Activated CD4-positive, alpha-beta memory T cell treated with anti-CD3 and anti-CD28 coated beads for 36 hours (primary cell): ENCODE data around the gene WRAP73. TPM values are rescaled to one million over a fixed set of nuclear protein-coding genes. Genes with fewer than 3 reads are reported as not detected.

Source experiments
- CTCF ChIA-PET: fragments of 350-600 bp; sonication (Branson Sonifier 250); formaldehyde crosslinking; loops from one replicate; lab custom pipeline; 2021; ENCODE audit warnings: antibody characterized with exemption, inconsistent platforms; lab: Charles Lee
- POLR2A ChIA-PET: fragments of 350-600 bp; sonication (Branson Sonifier 250); formaldehyde crosslinking; loops from one replicate; lab custom pipeline; 2021; ENCODE audit warnings: antibody characterized with exemption; lab: Charles Lee
- DNase-seq: peaks from one replicate; pipeline ENCODE4 v3.0.0-alpha.2; 2020
- H3K27ac Mint-ChIP-seq: one replicate; pipeline ENCODE4 v1.8.0; 2021; ENCODE audit warnings: mixed read lengths
- H3K27me3 Mint-ChIP-seq: one replicate; pipeline ENCODE4 v1.8.0; 2021; ENCODE audit warnings: mixed read lengths
- H3K36me3 Mint-ChIP-seq: one replicate; pipeline ENCODE4 v1.8.0; 2021; ENCODE audit warnings: mixed read lengths
- H3K4me1 Mint-ChIP-seq: one replicate; pipeline ENCODE4 v1.8.0; 2021; ENCODE audit warnings: low read depth, mixed read lengths
- H3K4me3 Mint-ChIP-seq: one replicate; pipeline ENCODE4 v1.8.0; 2021; ENCODE audit warnings: mild to moderate bottlenecking, mixed read lengths
- H3K9me3 Mint-ChIP-seq: one replicate; pipeline ENCODE4 v1.8.0; 2021; ENCODE audit warnings: mixed read lengths
- intact Hi-C: fragments of 100-400 bp; cut with micrococcal nuclease; formaldehyde crosslinking; loops from one replicate; pipeline ENCODE4 v1.15.1; 2023
- total RNA-seq, 2 experiments: library from RNA; stranded (reverse); gene quantifications; one replicate each; pipeline ENCODE4 v1.2.3, GENCODE V29; 2021

Gene WRAP73
- total RNA-seq, 2 experiments from 2014 or later = 34.5 to 34.6 TPM

- Mint-ChIP-seq H3K4me1 (no peaks in the 10 kb centered on the region), H3K27ac (no peak overlapping the region), H3K27me3 (no peaks in the 10 kb centered on the region), H3K36me3 (peaks cover 26% of the 10 kb centered on the region), H3K9me3 (no peaks in the 10 kb centered on the region), H3K4me3 (no peak overlapping the region)
- intact Hi-C loops = no loop called here
- ChIA-PET CTCF (no interaction called here), POLR2A (no interaction called here)
- DNase-seq = no peak
Observed at GRCh38 chr1:3639397-3639911, 10.4 kb downstream of the WRAP73 start.

GRCh38 chr1:3638676-3639075 is 11.2 kb downstream of the WRAP73 start:
- Mint-ChIP-seq H3K36me3 (peaks cover 27% of the 10 kb centered on the region), H3K9me3 (no peaks in the 10 kb centered on the region), H3K27ac (no peak overlapping the region), H3K27me3 (no peaks in the 10 kb centered on the region), H3K4me3 (no peak overlapping the region), H3K4me1 (no peaks in the 10 kb centered on the region)
- POLR2A ChIA-PET = no interaction called here
- no peak for DNase-seq
- intact Hi-C loops = no loop called here
- CTCF ChIA-PET = interaction anchor here (0.9 to 1.9 kb wide), 2 partner anchors 17 to 86 kb away, joined by 3 to 6 read pairs; no protein-coding TSS in a partner anchor

- intact Hi-C loops = no loop called here
- Mint-ChIP-seq H3K27ac (no peak overlapping the region), H3K36me3 (peaks cover 27% of the 10 kb centered on the region), H3K27me3 (no peaks in the 10 kb centered on the region), H3K4me3 (no peak overlapping the region), H3K4me1 (no peaks in the 10 kb centered on the region), H3K9me3 (no peaks in the 10 kb centered on the region)
- ChIA-PET CTCF (interaction anchor here (0.9 to 1.9 kb wide), 3 partner anchors 17 to 87 kb away, joined by 3 to 6 read pairs (median 4); no protein-coding TSS in a partner anchor), POLR2A (no interaction called here)
- no peak for DNase-seq
Observed at GRCh38 chr1:3638027-3638426, 11.9 kb downstream of the WRAP73 start.

DNA sequence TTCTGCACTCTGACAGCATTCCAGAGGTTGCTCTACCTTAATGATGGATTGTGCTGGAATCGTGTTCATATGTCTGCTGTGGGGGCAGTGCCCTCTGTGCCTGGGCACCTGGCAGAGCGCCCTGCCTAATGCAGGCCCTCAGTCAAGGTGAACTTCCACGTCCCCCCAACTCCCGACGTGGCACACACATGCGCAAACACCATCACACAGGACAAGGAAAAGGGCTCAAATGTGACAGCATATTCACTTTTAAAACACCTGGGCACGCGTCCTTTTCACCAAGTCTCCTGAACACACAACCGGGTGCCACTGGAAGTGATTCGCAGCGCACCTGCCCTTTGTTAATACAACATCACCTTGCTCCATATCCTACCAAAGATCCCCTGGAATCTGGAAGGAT is 13.4 kb downstream of the WRAP73 start:
- ChIA-PET CTCF (no interaction called here), POLR2A (no interaction called here)
- Mint-ChIP-seq H3K36me3 (peaks cover 20% of the 10 kb centered on the region), H3K9me3 (no peaks in the 10 kb centered on the region), H3K4me3 (no peak overlapping the region), H3K27me3 (no peaks in the 10 kb centered on the region), H3K27ac (no peak overlapping the region), H3K4me1 (no peaks in the 10 kb centered on the region)
- intact Hi-C loops = no loop called here
- no peak for DNase-seq

- ChIA-PET CTCF (interaction anchor here (1.3 kb wide), 1 partner anchor 17 kb away, joined by 4 read pairs; no protein-coding TSS in a partner anchor), POLR2A (no interaction called here)
- DNase-seq = no peak
- Mint-ChIP-seq H3K4me3 (no peak overlapping the region), H3K27ac (no peak overlapping the region), H3K27me3 (no peaks in the 10 kb centered on the region), H3K4me1 (no peaks in the 10 kb centered on the region), H3K9me3 (no peaks in the 10 kb centered on the region), H3K36me3 (peaks cover 20% of the 10 kb centered on the region)
- intact Hi-C loops = no loop called here
Observed at GRCh38 chr1:3636080-3636479, 13.8 kb downstream of the WRAP73 start.

GRCh38 chr1:3634059-3634800 is 15.7 kb downstream of the WRAP73 start:
- intact Hi-C loops = no loop called here
- no peak for DNase-seq
- CTCF ChIA-PET = no interaction called here
- no peak overlapping the region for H3K4me3 Mint-ChIP-seq
- no peak overlapping the region for H3K27ac Mint-ChIP-seq
- H3K27me3 Mint-ChIP-seq = no peaks in the 10 kb centered on the region
- H3K9me3 Mint-ChIP-seq = no peaks in the 10 kb centered on the region
- peaks cover 3% of the 10 kb centered on the region for H3K4me1 Mint-ChIP-seq
- POLR2A ChIA-PET = no interaction called here
- H3K36me3 Mint-ChIP-seq = peaks cover 20% of the 10 kb centered on the region

DNA sequence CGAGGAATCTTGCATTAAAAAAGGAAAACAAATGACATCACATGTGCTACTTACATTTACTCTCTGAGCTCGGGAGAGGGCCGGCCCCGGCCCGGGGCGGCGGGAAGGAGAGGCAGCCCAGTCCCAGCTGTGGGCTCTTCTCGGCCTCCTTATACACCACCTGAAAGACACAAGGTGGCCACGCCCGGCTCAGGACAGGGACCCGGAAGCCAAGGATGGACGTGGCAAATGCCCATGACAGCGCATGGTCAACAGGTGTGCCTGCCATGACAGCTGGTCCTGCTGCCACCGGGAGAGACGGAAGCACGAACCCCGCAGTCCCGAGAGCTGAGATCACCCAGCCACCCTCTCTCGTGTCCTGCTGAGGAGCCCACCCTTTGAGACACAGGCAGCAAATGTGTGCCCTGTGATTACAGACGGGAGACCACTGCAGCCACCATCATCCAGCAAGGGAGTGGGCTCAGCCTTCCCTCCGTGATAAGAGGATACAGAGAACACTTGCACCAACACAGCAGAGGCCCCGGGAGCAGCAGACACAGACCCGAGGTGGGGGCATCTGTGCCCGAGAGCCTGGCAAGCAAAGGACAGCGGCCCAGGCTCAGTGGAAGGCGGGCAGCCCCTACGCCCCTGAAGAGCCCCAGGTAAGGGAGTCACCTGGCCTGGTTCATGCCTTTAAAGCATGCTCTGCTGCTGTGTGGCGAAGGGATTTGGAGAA is 16.4 kb downstream of the WRAP73 start:
- ChIA-PET POLR2A (no interaction called here), CTCF (no interaction called here)
- H3K9me3 Mint-ChIP-seq = no peaks in the 10 kb centered on the region
- H3K27me3 Mint-ChIP-seq = no peaks in the 10 kb centered on the region
- H3K4me1 Mint-ChIP-seq = peaks cover 3% of the 10 kb centered on the region
- H3K36me3 Mint-ChIP-seq = peaks cover 20% of the 10 kb centered on the region
- intact Hi-C loops = no loop called here
- no peak overlapping the region for H3K4me3 Mint-ChIP-seq
- DNase-seq = no peak
- no peak overlapping the region for H3K27ac Mint-ChIP-seq

GRCh38 chr1:3632716-3633343 is 17.1 kb downstream of the WRAP73 start:
- ChIA-PET CTCF (no interaction called here), POLR2A (no interaction called here)
- intact Hi-C loops = no loop called here
- H3K36me3 Mint-ChIP-seq = peaks cover 17% of the 10 kb centered on the region
- no peak overlapping the region for H3K27ac Mint-ChIP-seq
- DNase-seq = no peak
- H3K27me3 Mint-ChIP-seq = no peaks in the 10 kb centered on the region
- peaks cover 3% of the 10 kb centered on the region for H3K4me1 Mint-ChIP-seq
- H3K4me3 Mint-ChIP-seq = no peak overlapping the region
- H3K9me3 Mint-ChIP-seq = no peaks in the 10 kb centered on the region

GRCh38 chr1:3632298-3632697 is 17.6 kb downstream of the WRAP73 start:
- POLR2A ChIA-PET = no interaction called here
- DNase-seq = no peak
- intact Hi-C loops = no loop called here
- Mint-ChIP-seq H3K4me1 (peaks cover 3% of the 10 kb centered on the region), H3K36me3 (peaks cover 12% of the 10 kb centered on the region), H3K27ac (no peak overlapping the region), H3K9me3 (no peaks in the 10 kb centered on the region), H3K4me3 (no peak overlapping the region), H3K27me3 (no peaks in the 10 kb centered on the region)
- CTCF ChIA-PET = interaction anchor here (0.6 to 5.0 kb wide), 2 partner anchors 13 to 94 kb away, joined by 3 to 30 read pairs; no protein-coding TSS in a partner anchor

- Mint-ChIP-seq H3K4me3 (no peak overlapping the region), H3K9me3 (no peaks in the 10 kb centered on the region), H3K27me3 (no peaks in the 10 kb centered on the region), H3K4me1 (peaks cover 3% of the 10 kb centered on the region), H3K27ac (no peak overlapping the region), H3K36me3 (peaks cover 8% of the 10 kb centered on the region)
- CTCF ChIA-PET = interaction anchor here (0.6 to 5.0 kb wide), 3 partner anchors 12 to 95 kb away, joined by 3 to 30 read pairs (median 3); no protein-coding TSS in a partner anchor
- POLR2A ChIA-PET = no interaction called here
- intact Hi-C loops = no loop called here
- no peak for DNase-seq
Observed at GRCh38 chr1:3631320-3632260, 18.3 kb downstream of the WRAP73 start.

DNA sequence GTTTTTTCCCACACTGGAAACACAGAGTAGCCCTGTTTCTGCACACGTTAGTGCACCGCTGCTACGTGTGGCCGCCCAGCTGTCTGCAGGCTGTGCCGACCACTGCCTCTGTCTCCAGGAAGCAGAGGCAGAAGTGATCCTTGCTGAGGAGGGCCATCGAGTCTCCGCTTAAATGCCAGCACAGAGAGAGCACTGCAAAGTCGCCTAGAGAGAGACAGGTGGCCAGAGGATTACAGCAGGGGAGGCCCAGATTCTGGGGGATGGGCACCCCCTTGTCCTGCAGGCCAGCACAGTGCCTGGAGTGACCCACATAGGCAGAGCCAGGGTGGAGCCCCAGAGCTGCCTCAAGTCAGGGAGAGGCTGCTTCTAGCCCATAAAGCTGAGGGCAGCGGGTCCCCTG is 19.0 kb downstream of the WRAP73 start:
- ChIA-PET CTCF (interaction anchor here (0.6 to 5.0 kb wide), 4 partner anchors 11 to 96 kb away, joined by 3 to 30 read pairs (median 3); no protein-coding TSS in a partner anchor), POLR2A (no interaction called here)
- Mint-ChIP-seq H3K4me3 (no peak overlapping the region), H3K9me3 (no peaks in the 10 kb centered on the region), H3K27ac (no peak overlapping the region), H3K27me3 (no peaks in the 10 kb centered on the region), H3K4me1 (peaks cover 4% of the 10 kb centered on the region), H3K36me3 (peaks cover 4% of the 10 kb centered on the region)
- intact Hi-C loops = no loop called here
- DNase-seq = no peak
